Esophagus squamous epithelium (tissue), 5 donors: ENCODE measurements around the gene ERP44. TPM values are rescaled to one million over a fixed set of nuclear protein-coding genes. Genes with fewer than 3 reads are reported as not detected.
"Not testable (repeated sequence)": the region's sequence is repeated elsewhere in the genome, so short reads cannot be mapped to it uniquely, and the experiment has no call there.

Experiments
- DNase-seq: peaks from one replicate; lab custom pipeline; 2025; lab: John Stamatoyannopoulos, UW
- H3K27ac ChIP-seq, 4 donors: fragments of 200-600 bp; sonication (generic); one replicate each; pipeline ENCODE4 v1.5.1; 2016 to 2019; ENCODE audit warnings: mild to moderate bottlenecking in 1 of 4
- H3K27me3 ChIP-seq, 4 donors: fragments of 200-600 bp; sonication (generic); 1 replicate in 3 of 4; 2 replicates in 1 of 4; pipeline versions ENCODE4 v1.5.1 to v1.6.0; 2017 to 2021; ENCODE audit warnings: antibody characterized with exemption in 1 of 4
- H3K36me3 ChIP-seq, 3 donors: fragments of 200-600 bp; sonication (generic); one replicate each; pipeline ENCODE4 v1.5.1; 2016 to 2019
- H3K4me1 ChIP-seq, 3 donors: fragments of 200-600 bp; sonication (generic); one replicate each; pipeline ENCODE4 v1.5.1; 2017 to 2019
- H3K4me3 ChIP-seq, 4 donors: fragments of 200-600 bp; sonication (generic); 1 replicate in 3 of 4; 2 replicates in 1 of 4; pipeline ENCODE4 v1.5.1; 2016 to 2019; ENCODE audit warnings: mild to moderate bottlenecking in 2 of 4, moderate library complexity in 1 of 4
- H3K9me3 ChIP-seq, 3 donors: fragments of 200-600 bp; sonication (generic); one replicate each; pipeline ENCODE4 v1.5.1; 2016 to 2019
- CTCF ChIP-seq, 6 experiments: fragments of 450-650 bp in 4 of 6; fragments of 200-600 bp in 2 of 6; sonication (generic) in 2 of 6; IDR thresholded peaks; one replicate each; pipeline ENCODE4 v1.5.1; 2016 to 2019; ENCODE audit warnings: antibody characterized with exemption in 6 of 6, mild to moderate bottlenecking in 4 of 6, moderate library complexity in 4 of 6
- POLR2A ChIP-seq, 4 donors: fragments of 450-650 bp; IDR thresholded peaks; one replicate each; pipeline ENCODE4 v1.6.1; 2017; ENCODE audit warnings: antibody characterized with exemption in 4 of 4, mild to moderate bottlenecking in 4 of 4, moderate library complexity in 3 of 4
- WGBS, 2 donors: methylation state at CpG; one replicate each; pipeline ENCODE4 v1.1.5; 2018; 5-methylcytosine and 5-hydroxymethylcytosine counted together
- intact Hi-C: fragments of 100-400 bp; cut with DNase I; formaldehyde crosslinking; loops from one replicate; pipeline ENCODE4 v1.15.0; 2022
- total RNA-seq, 4 donors: library from RNA; depleted of rRNA; stranded (reverse); fragments of >200 nt; gene quantifications; one replicate each; pipeline ENCODE4 v1.1.0, GENCODE V29; 2016
- donor health status: DM: yes; HTN: yes; CAD: no.

ERP44 gene
- total RNA-seq, 4 donors from 2014 or later = 13.5 to 19.2 (median 16.3) TPM

- no peak for DNase-seq
- H3K36me3 ChIP-seq = no peaks in the 10 kb centered on the region
- TF ChIP-seq POLR2A (IDR thresholded peaks at IDR 0.05) (no peak), CTCF (IDR thresholded peaks at IDR 0.05) (no peak)
- intact Hi-C loops = no loop called here
- WGBS, 2 donors = 44 to 80% methylated on average over 1 to 2 of the region's 2 CpGs
- no peaks in the 10 kb centered on the region for H3K27me3 ChIP-seq
- no peaks in the 10 kb centered on the region for H3K9me3 ChIP-seq
- H3K4me1 ChIP-seq = peaks cover 0 to 39% (median 2%) of the 10 kb centered on the region in 3 donors
- H3K27ac ChIP-seq = peak overlapping the region in 2 of 4 donors; percentile 2 to 4
- no peak overlapping the region for H3K4me3 ChIP-seq
Measured at GRCh38 chr9:100066539-100066938, 32.3 kb downstream of the ERP44 start.

GRCh38 chr9:100064872-100065581 is 33.8 kb downstream of the ERP44 start:
- 41 to 62% methylated on average over 8 of the region's 8 CpGs for WGBS, 2 donors

GRCh38 chr9:100063185-100063584 is 35.6 kb downstream of the ERP44 start:
- intact Hi-C loops = no loop called here
- Histone ChIP-seq H3K36me3 (peaks cover 0 to 17% (median 0%) of the 10 kb centered on the region in 3 donors), H3K27me3 (no peaks in the 10 kb centered on the region), H3K4me1 (peaks cover 0 to 34% (median 2%) of the 10 kb centered on the region in 3 donors), H3K9me3 (no peaks in the 10 kb centered on the region), H3K4me3 (no peak overlapping the region), H3K27ac (no peak overlapping the region)
- 64 to 80% methylated on average over 3 of the region's 3 CpGs for WGBS, 2 donors
- no peak for DNase-seq
- TF ChIP-seq POLR2A (IDR thresholded peaks at IDR 0.05) (no peak), CTCF (IDR thresholded peaks at IDR 0.05) (no peak)

More at GRCh38 chr9:100064872-100065581, 33.8 kb downstream of the ERP44 start:
- TF ChIP-seq CTCF (IDR thresholded peaks at IDR 0.05) (no peak), POLR2A (IDR thresholded peaks at IDR 0.05) (no peak)
- Histone ChIP-seq H3K4me3 (no peak overlapping the region), H3K27me3 (no peaks in the 10 kb centered on the region), H3K9me3 (no peaks in the 10 kb centered on the region), H3K27ac (no peak overlapping the region), H3K36me3 (no peaks in the 10 kb centered on the region), H3K4me1 (peaks cover 0 to 36% (median 2%) of the 10 kb centered on the region in 3 donors)
- intact Hi-C loops = no loop called here
- DNase-seq = no peak

GRCh38 chr9:100062683-100063082 is 36.1 kb downstream of the ERP44 start:
- H3K9me3 ChIP-seq, H3K27me3 ChIP-seq, intact Hi-C loops, H3K27ac ChIP-seq, DNase-seq, H3K4me3 ChIP-seq: not testable (repeated sequence)
- WGBS, 2 donors = 100% methylated on average over 1 of the region's 1 CpG; no CpG with 5 or more reads in 1 of the 2 donors
- Histone ChIP-seq H3K36me3 (peaks cover 0 to 22% (median 0%) of the 10 kb centered on the region in 3 donors), H3K4me1 (peaks cover 0 to 34% (median 2%) of the 10 kb centered on the region in 3 donors)

GRCh38 chr9:100058699-100059579 is 39.9 kb downstream of the ERP44 start:
- DNase-seq = no peak
- intact Hi-C loops = no loop called here
- H3K4me3 ChIP-seq = no peak overlapping the region
- no peaks in the 10 kb centered on the region for H3K9me3 ChIP-seq
- H3K36me3 ChIP-seq = peaks cover 0 to 57% (median 0%) of the 10 kb centered on the region in 3 donors
- TF ChIP-seq CTCF (IDR thresholded peaks at IDR 0.05) (no peak), POLR2A (IDR thresholded peaks at IDR 0.05) (no peak)
- H3K4me1 ChIP-seq = peaks cover 0 to 9% (median 2%) of the 10 kb centered on the region in 3 donors
- no peaks in the 10 kb centered on the region for H3K27me3 ChIP-seq
- H3K27ac ChIP-seq = no peak overlapping the region
- WGBS, 2 donors = 80 to 93% methylated on average over 4 of the region's 4 CpGs
